CD4-positive, alpha-beta T cell (primary cell): ENCODE data around the gene PPP1R27. TPM values are rescaled to one million over a fixed set of nuclear protein-coding genes. Genes with fewer than 3 reads are reported as not detected.

Experiments used
- ATAC-seq: fragments of 200-7000 bp; cut with Tn5 transposase; one replicate; pipeline ENCODE4 v1.10.0; 2022; ENCODE audit warnings: mild to moderate bottlenecking; ENCODE audit not compliant: poor library complexity
- CTCF ChIA-PET: fragments of 350-600 bp; sonication (Branson Sonifier 250); formaldehyde crosslinking; loops from one replicate; lab custom pipeline; 2021; ENCODE audit warnings: antibody characterized with exemption, inconsistent platforms; lab: Charles Lee
- POLR2A ChIA-PET: fragments of 350-600 bp; sonication (Branson Sonifier 250); formaldehyde crosslinking; loops from one replicate; lab custom pipeline; 2021; ENCODE audit warnings: antibody characterized with exemption, inconsistent platforms; lab: Charles Lee
- DNase-seq, 14 experiments: peaks; one replicate each; pipeline ENCODE4 v3.0.0-alpha.2; 2013 to 2020; ENCODE audit warnings: mixed read lengths in 2 of 14
- H3K27ac ChIP-seq, 2 donors: one replicate each; pipeline versions ENCODE4 v1.5.1 to v1.7.0; 2013; ENCODE audit warnings: low read length in 2 of 2, low read depth in 1 of 2, mild to moderate bottlenecking in 1 of 2
- H3K27me3 ChIP-seq, 2 experiments: 1 replicate in 1 of 2; 2 replicates in 1 of 2; pipeline versions ENCODE4 v1.6.1 to v1.7.0; 2013; ENCODE audit warnings: low read length in 2 of 2, control low read depth in 1 of 2, mild to moderate bottlenecking in 1 of 2, moderate library complexity in 1 of 2; ENCODE audit not compliant: insufficient read depth in 2 of 2, control insufficient read depth in 1 of 2
- H3K36me3 ChIP-seq: one replicate; pipeline ENCODE4 v1.6.1; 2013; ENCODE audit warnings: low read length, control low read depth; ENCODE audit not compliant: insufficient read depth
- H3K4me1 ChIP-seq: one replicate; pipeline ENCODE4 v1.6.1; 2013; ENCODE audit warnings: low read length, control low read depth; ENCODE audit not compliant: insufficient read depth
- H3K4me3 ChIP-seq: one replicate; pipeline ENCODE4 v1.5.1; 2013; ENCODE audit warnings: mild to moderate bottlenecking, low read length, moderate library complexity
- H3K9me3 ChIP-seq, 2 experiments: 1 replicate in 1 of 2; 2 replicates in 1 of 2; pipeline versions ENCODE4 v1.6.1 to v1.7.0; 2013; ENCODE audit warnings: low read length in 2 of 2, mild to moderate bottlenecking in 2 of 2, control low read depth in 1 of 2, moderate library complexity in 1 of 2; ENCODE audit not compliant: control insufficient read depth in 1 of 2, insufficient read depth in 1 of 2
- H3K27ac Mint-ChIP-seq: one replicate; pipeline ENCODE4 v1.8.0; 2020; ENCODE audit warnings: mixed read lengths
- H3K27me3 Mint-ChIP-seq: one replicate; pipeline ENCODE4 v1.8.0; 2021; ENCODE audit warnings: mixed read lengths
- H3K36me3 Mint-ChIP-seq: one replicate; pipeline ENCODE4 v1.8.0; 2021; ENCODE audit warnings: low read depth, mixed read lengths
- H3K4me1 Mint-ChIP-seq: one replicate; pipeline ENCODE4 v1.8.0; 2021; ENCODE audit warnings: low read depth, mixed read lengths
- H3K4me3 Mint-ChIP-seq: one replicate; pipeline ENCODE4 v1.8.0; 2020; ENCODE audit warnings: mild to moderate bottlenecking, mixed read lengths
- H3K9me3 Mint-ChIP-seq: one replicate; pipeline ENCODE4 v1.8.0; 2020; ENCODE audit warnings: mixed read lengths
- CTCF ChIP-seq: fragments of 200-600 bp; IDR thresholded peaks from one replicate; pipeline ENCODE4 v1.8.0; 2022; ENCODE audit warnings: antibody characterized with exemption, mild to moderate bottlenecking
- intact Hi-C, 2 experiments: fragments of 100-400 bp; cut with DNase I in 1 of 2; cut with micrococcal nuclease in 1 of 2; formaldehyde crosslinking; loops; one replicate each; pipeline versions ENCODE4 v1.15.1 to v1.9.0; 2023 to 2025; cut with DNase I, micrococcal nuclease
- total RNA-seq, 174 experiments: library from RNA in 2 of 174; stranded (reverse) in 2 of 174; gene quantifications; one replicate each; pipeline ENCODE4 v1.2.3 and lab custom pipeline; 2021 to 2026

Gene PPP1R27
- total RNA-seq, 2 experiments from 2014 or later, result not detected

GRCh38 chr17:81865358-81865732 is 30.5 kb upstream of the PPP1R27 start:
- Mint-ChIP-seq H3K4me1 (peaks cover 37% of the 10 kb centered on the region), H3K9me3 (no peaks in the 10 kb centered on the region), H3K36me3 (peaks cover 51% of the 10 kb centered on the region), H3K27me3 (no peaks in the 10 kb centered on the region), H3K27ac (peak overlapping the region; percentile 84), H3K4me3 (no peak overlapping the region)
- Histone ChIP-seq H3K36me3 (peaks cover 48% of the 10 kb centered on the region), H3K9me3 (peaks cover 0 to 3% of the 10 kb centered on the region in 2 experiments), H3K4me1 (peaks cover 73% of the 10 kb centered on the region), H3K27ac (no peak overlapping the region), H3K27me3 (peaks cover 0 to 3% of the 10 kb centered on the region in 2 experiments), H3K4me3 (no peak overlapping the region)
- ATAC-seq (no peak), DNase-seq (no peak)
- TF ChIP-seq CTCF, result no peak
- POLR2A ChIA-PET, result interaction anchor here (1.1 to 2.2 kb wide), 2 partner anchors 27 to 162 kb away, joined by 4 to 10 read pairs; partner anchors contain the start of gene MRPL12
- CTCF ChIA-PET, result no interaction called here
- intact Hi-C loops, result loop anchor here in 1 of 2 experiments (10.0 kb wide), 1 partner anchor 351 kb away; the partner anchor contains the start of gene ACTG1

GRCh38 chr17:81863833-81864768 is 29.3 kb upstream of the PPP1R27 start:
- ChIA-PET CTCF (no interaction called here), POLR2A (interaction anchor here (0.8 to 1.3 kb wide), 3 partner anchors 11 to 181 kb away, joined by 4 to 5 read pairs (median 4); partner anchors contain the start of genes ARL16 and HGS)
- Histone ChIP-seq H3K4me3 (no peak overlapping the region), H3K27me3 (peaks cover 0 to 3% of the 10 kb centered on the region in 2 experiments), H3K9me3 (peaks cover 0 to 3% of the 10 kb centered on the region in 2 experiments), H3K36me3 (peaks cover 38% of the 10 kb centered on the region), H3K27ac (no peak overlapping the region), H3K4me1 (peaks cover 69% of the 10 kb centered on the region)
- intact Hi-C loops, result loop anchor here (5.0 to 10.0 kb wide), 2 partner anchors 182 to 349 kb away; partner anchors contain the start of genes ACTG1 (in 1 of the 2), ARL16 (in 1 of the 2) and HGS (in 1 of the 2)
- no peak for ATAC-seq
- Mint-ChIP-seq H3K27me3 (no peaks in the 10 kb centered on the region), H3K9me3 (no peaks in the 10 kb centered on the region), H3K36me3 (peaks cover 47% of the 10 kb centered on the region), H3K4me1 (peaks cover 37% of the 10 kb centered on the region), H3K27ac (peak overlapping the region; percentile 73), H3K4me3 (peak overlapping the region; percentile 78)
- DNase-seq, result no peak
- TF ChIP-seq CTCF, result no peak

GRCh38 chr17:81863123-81863675 is 28.3 kb upstream of the PPP1R27 start:
- no peak for DNase-seq
- Histone ChIP-seq H3K27ac (no peak overlapping the region), H3K4me3 (no peak overlapping the region), H3K9me3 (no peaks in the 10 kb centered on the region), H3K4me1 (peaks cover 72% of the 10 kb centered on the region), H3K27me3 (no peaks in the 10 kb centered on the region), H3K36me3 (peaks cover 39% of the 10 kb centered on the region)
- CTCF ChIA-PET, result no interaction called here
- Mint-ChIP-seq H3K4me3 (peak overlapping the region; percentile 78), H3K4me1 (peaks cover 38% of the 10 kb centered on the region), H3K9me3 (no peaks in the 10 kb centered on the region), H3K27me3 (no peaks in the 10 kb centered on the region), H3K36me3 (peaks cover 39% of the 10 kb centered on the region), H3K27ac (peak overlapping the region; percentile 73)
- POLR2A ChIA-PET, result interaction anchor here (0.8 to 1.3 kb wide), 3 partner anchors 10 to 180 kb away, joined by 4 to 5 read pairs (median 4); partner anchors contain the start of genes ARL16, HGS and SIRT7
- no peak for ATAC-seq
- intact Hi-C loops, result loop anchor here (5.0 to 10.0 kb wide), 2 partner anchors 181 to 348 kb away; partner anchors contain the start of genes ACTG1 (in 1 of the 2), ARL16 (in 1 of the 2) and HGS (in 1 of the 2)
- no peak for TF ChIP-seq CTCF
